Measurements from ENCODE around the gene EIF4E2.
A peak's percentile ranks its signal among the peaks of the same experiment; 100 is the strongest.

The EIF4E2 gene

GRCh38 chr2:232598293-232598692 lies 47.8 kb downstream of the EIF4E2 start:
- no peak for DNase-seq (ENCODE audit: low read depth in 2 of 2)

GRCh38 chr2:232600053-232600773 lies 49.7 kb downstream of the EIF4E2 start:
- no peak for DNase-seq (ENCODE audit: low read depth in 2 of 2)

- DNase-seq (ENCODE audit: low read depth in 2 of 2): no peak
These were observed 52.8 kb downstream of the EIF4E2 start for GRCh38 chr2:232603283-232603682.

GRCh38 chr2:232604535-232604934 lies 54.0 kb downstream of the EIF4E2 start:
- no peak for DNase-seq (ENCODE audit: low read depth in 2 of 2)

- DNase-seq (ENCODE audit: low read depth in 2 of 2): no peak
These were observed 56.5 kb downstream of the EIF4E2 start for GRCh38 chr2:232607011-232607410.

GRCh38 chr2:232609607-232610006 lies 59.1 kb downstream of the EIF4E2 start:
- DNase-seq (ENCODE audit: low read depth in 2 of 2): no peak

GRCh38 chr2:232610081-232610480 lies 59.6 kb downstream of the EIF4E2 start:
- DNase-seq (ENCODE audit: low read depth in 2 of 2): no peak

GRCh38 chr2:232611061-232611460 lies 60.6 kb downstream of the EIF4E2 start:
- DNase-seq (ENCODE audit: low read depth in 2 of 2): no peak

- DNase-seq (ENCODE audit: low read depth in 2 of 2): peak; percentile 40 to 52
These were observed 61.2 kb downstream of the EIF4E2 start for GRCh38 chr2:232611559-232612218.

GRCh38 chr2:232613538-232614134 lies 63.1 kb downstream of the EIF4E2 start:
- DNase-seq (ENCODE audit: low read depth in 2 of 2): no peak

- DNase-seq (ENCODE audit: low read depth in 2 of 2): no peak
These were observed 64.8 kb downstream of the EIF4E2 start for GRCh38 chr2:232615339-232615738.
